BLaER1 treated with 17β-estradiol and CSF1 and Interleukin-3, amounts not matched to agents 10 nM and 100 nM (cell line): Measurements from ENCODE around the gene CDC42EP1.
A peak's percentile ranks its signal among the peaks of the same experiment; 100 is the strongest.
"Not testable (repeated sequence)": the region's sequence is repeated elsewhere in the genome, so short reads cannot be mapped to it uniquely, and the experiment has no call there.

Source experiments
- H3K27ac ChIP-seq, 11 experiments: shearing (Covaris generic); formaldehyde crosslinking; 2 replicates each; pipeline ENCODE4 v1.8.1; 2022
- H3K27me3 ChIP-seq, 11 experiments: shearing (Covaris generic); formaldehyde crosslinking; 2 replicates each; pipeline ENCODE4 v1.8.1; 2022
- H3K36me3 ChIP-seq, 11 experiments: shearing (Covaris generic); formaldehyde crosslinking; 2 replicates each; pipeline ENCODE4 v1.8.1; 2022
- H3K4me1 ChIP-seq, 10 experiments: shearing (Covaris generic); formaldehyde crosslinking; 2 replicates each; pipeline ENCODE4 v1.8.1; 2022
- H3K4me2 ChIP-seq, 11 experiments: shearing (Covaris generic); formaldehyde crosslinking; 2 replicates each; pipeline ENCODE4 v1.8.1; 2022
- H3K4me3 ChIP-seq, 10 experiments: shearing (Covaris generic); formaldehyde crosslinking; 2 replicates each; pipeline ENCODE4 v1.8.1; 2022
- H3K9ac ChIP-seq, 11 experiments: shearing (Covaris generic); formaldehyde crosslinking; 2 replicates each; pipeline ENCODE4 v1.8.1; 2022
- H3K9me3 ChIP-seq, 11 experiments: shearing (Covaris generic); formaldehyde crosslinking; replicated peaks in 1 of 11; 2 replicates each; pipeline ENCODE4 v1.8.1; 2022
- H4K20me1 ChIP-seq, 11 experiments: shearing (Covaris generic); formaldehyde crosslinking; 2 replicates each; pipeline ENCODE4 v1.8.1; 2022
- Cebpa-rat ChIP-seq, 11 experiments: shearing (Covaris generic); IDR thresholded peaks; 2 replicates each; pipeline ENCODE4 v1.8.1; 2022

The CDC42EP1 gene

GRCh38 chr22:37601540-37602442 lies 41.5 kb downstream of the CDC42EP1 start:
- H3K4me3 ChIP-seq, result no peak overlapping the region
- H3K4me2 ChIP-seq, result peak overlapping the region in 2 of 11 experiments; percentile 2 to 29; a peak in 1 of 22 replicates
- peaks cover 20 to 38% (median 26%) of the 10 kb centered on the region in 10 experiments for H3K4me1 ChIP-seq

DNA sequence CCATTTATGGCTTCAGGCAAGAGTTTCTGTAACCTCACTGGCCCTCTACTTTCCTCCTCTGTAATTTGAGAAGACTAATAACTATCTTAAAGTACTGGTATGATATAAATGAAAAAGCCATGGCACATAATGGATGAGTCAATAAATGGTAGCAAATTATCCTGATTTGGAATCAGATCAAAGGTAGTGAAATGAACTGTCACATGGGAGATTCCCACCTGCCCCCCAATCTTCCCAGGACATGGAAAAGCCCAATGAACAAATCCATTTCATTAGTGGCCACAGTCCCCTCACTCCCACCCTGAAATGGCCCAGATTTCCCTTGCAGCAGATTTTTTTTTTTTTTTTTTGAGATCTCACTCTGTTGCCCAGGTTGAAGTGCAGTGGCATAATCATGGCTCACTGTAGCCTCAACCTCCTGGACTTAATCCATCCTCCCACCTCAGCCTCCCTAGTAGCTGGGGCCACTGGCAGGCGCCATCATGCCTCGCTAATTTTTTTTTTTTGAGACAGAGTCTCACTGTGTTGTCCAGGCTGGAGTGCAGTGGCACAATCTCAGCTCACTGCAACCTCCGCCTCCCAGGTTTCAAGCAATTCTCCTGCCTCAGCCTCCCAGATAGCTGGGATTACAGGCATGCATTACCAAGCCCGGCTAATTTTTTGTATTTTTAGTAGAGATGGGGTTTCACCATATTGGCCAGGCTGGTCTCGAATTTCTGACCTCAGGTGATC lies 42.4 kb downstream of the CDC42EP1 start:
- H3K4me3 ChIP-seq, H3K27me3 ChIP-seq, H3K27ac ChIP-seq, H3K36me3 ChIP-seq, H3K9ac ChIP-seq, H3K4me2 ChIP-seq, H4K20me1 ChIP-seq, H3K9me3 ChIP-seq: not testable (repeated sequence)
- H3K4me1 ChIP-seq, result peaks cover 28 to 47% (median 35%) of the 10 kb centered on the region in 10 experiments

More at GRCh38 chr22:37601540-37602442, 41.5 kb downstream of the CDC42EP1 start:
- Histone ChIP-seq H3K36me3 (no peaks in the 10 kb centered on the region), H3K27me3 (no peaks in the 10 kb centered on the region), H3K9ac (no peak overlapping the region), H3K27ac (no peak overlapping the region), H3K9me3 (no peaks in the 10 kb centered on the region), H4K20me1 (no peaks in the 10 kb centered on the region)
- no peak for TF ChIP-seq Cebpa-rat (IDR thresholded peaks at IDR 0.05)

DNA sequence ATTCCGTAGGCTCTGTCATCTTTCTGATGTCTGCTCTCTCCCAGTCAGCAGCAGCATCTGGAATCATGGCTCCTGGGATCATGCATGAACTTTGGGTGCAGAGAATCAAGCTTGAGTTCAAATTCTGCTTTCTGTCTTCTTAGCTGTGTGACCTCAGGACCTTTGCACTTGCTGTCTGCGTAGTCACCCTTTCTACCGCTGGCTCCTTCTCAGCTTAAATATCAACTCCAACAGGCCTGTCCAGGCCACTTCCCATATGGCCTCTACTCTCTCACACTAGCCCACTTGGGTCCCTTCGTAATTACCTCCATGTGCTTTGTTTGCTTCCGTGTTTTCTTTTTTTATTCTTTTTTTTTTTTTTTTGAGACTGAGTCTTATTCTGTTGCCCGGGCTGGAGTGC lies 43.8 kb downstream of the CDC42EP1 start:
- Histone ChIP-seq H3K27me3 (no peaks in the 10 kb centered on the region), H3K4me1 (peaks cover 28 to 48% (median 38%) of the 10 kb centered on the region in 10 experiments), H4K20me1 (no peaks in the 10 kb centered on the region), H3K4me2 (peak overlapping the region in 5 of 11 experiments; percentile 74 to 85 (median 79); a peak in 6 of 22 replicates), H3K9me3 (no peaks in the 10 kb centered on the region), H3K36me3 (no peaks in the 10 kb centered on the region), H3K4me3 (no peak overlapping the region), H3K9ac (no peak overlapping the region), H3K27ac (no peak overlapping the region)
- no peak for TF ChIP-seq Cebpa-rat (IDR thresholded peaks at IDR 0.05)

DNA sequence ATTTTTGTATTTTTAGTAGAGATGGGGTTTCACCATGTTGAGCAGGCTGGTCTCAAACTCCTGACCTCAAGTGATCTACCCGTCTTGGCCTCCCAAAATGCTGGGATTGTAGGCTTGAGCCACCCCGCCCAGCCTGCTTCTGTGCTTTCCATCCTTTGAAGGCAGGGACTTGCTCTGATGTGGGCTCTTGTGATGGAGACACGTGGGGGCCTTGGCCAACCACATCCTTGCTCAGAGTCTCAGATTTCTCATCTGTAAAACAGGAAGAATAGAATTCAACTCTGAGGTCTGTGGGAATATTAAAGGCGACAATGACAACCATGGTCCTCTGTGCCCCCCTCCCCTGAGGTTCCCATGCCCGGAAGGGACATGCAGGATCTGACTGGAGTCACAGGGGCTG lies 44.6 kb downstream of the CDC42EP1 start:
- Histone ChIP-seq H3K36me3 (no peaks in the 10 kb centered on the region), H3K27ac (peak overlapping the region in 4 of 11 experiments; percentile 3 to 31 (median 20); a peak in 4 of 22 replicates), H3K9ac (peak overlapping the region in 1 of 11 experiments; percentile 7; a peak in 1 of 22 replicates), H3K4me3 (no peak overlapping the region), H3K9me3 (no peaks in the 10 kb centered on the region), H3K4me2 (peak overlapping the region; percentile 32 to 85 (median 77)), H3K4me1 (peaks cover 24 to 49% (median 40%) of the 10 kb centered on the region in 10 experiments), H3K27me3 (no peaks in the 10 kb centered on the region), H4K20me1 (no peaks in the 10 kb centered on the region; a peak in 1 of 22 replicates)
- TF ChIP-seq Cebpa-rat (IDR thresholded peaks at IDR 0.05), result no peak

DNA sequence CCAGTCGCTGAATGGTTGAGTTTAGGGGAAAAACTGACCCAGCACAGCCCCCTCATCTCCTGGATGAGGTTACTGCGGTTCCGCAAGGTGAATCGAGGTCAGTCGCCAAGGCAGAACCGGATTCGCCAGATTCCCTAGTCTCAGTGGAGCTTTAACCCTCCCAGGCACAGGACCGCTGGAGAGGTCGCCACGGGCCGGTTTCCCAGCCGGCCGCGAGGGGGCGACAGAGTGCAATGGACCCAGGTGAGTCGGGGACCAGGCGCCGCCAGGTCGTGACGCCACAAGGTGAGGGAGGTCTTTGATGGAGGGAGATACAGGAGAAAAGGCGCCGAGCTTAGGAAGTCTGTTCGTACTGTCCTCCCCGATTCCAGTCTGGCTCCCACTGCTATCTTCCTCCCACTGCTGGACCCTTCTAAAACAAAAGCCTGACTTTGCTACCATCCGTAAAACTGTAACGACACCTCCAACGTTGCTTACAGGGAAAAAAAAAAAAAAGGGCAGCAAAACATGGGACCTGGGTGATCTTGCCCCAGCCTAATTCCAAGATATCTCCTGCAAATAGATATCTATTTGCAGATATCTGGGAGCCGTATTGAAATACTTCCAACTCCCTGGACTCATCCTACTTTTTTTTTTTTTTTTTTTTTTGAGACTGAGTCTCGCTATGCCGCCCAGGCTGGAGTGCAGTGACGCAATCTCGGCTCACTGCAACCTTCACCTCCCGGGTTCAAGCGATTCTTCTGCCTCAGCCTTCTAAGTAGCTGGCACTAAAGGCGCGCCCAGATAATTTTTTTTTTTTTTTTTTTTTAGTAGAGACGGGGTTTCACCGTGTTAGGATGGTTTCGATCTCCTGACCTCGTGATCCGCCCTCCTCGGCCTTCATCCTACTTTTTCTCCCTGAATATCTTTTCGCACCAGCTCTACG lies 47.0 kb downstream of the CDC42EP1 start:
- Histone ChIP-seq H3K9ac (peak overlapping the region in 5 of 11 experiments; percentile 6 to 96 (median 32); a peak in 7 of 22 replicates), H3K4me2 (peak overlapping the region; percentile 54 to 89 (median 79)), H3K4me3 (peak overlapping the region; percentile 6 to 49 (median 34); a peak in 16 of 20 replicates), H3K27me3 (no peaks in the 10 kb centered on the region), H4K20me1 (peaks cover 0 to 15% (median 6%) of the 10 kb centered on the region in 11 experiments; a peak in 8 of 22 replicates), H3K4me1 (peaks cover 46 to 63% (median 56%) of the 10 kb centered on the region in 10 experiments), H3K27ac (peak overlapping the region in 6 of 11 experiments; percentile 23 to 94 (median 90); a peak in 7 of 22 replicates), H3K9me3 (no peaks in the 10 kb centered on the region), H3K36me3 (peaks cover 0 to 15% (median 4%) of the 10 kb centered on the region in 11 experiments; a peak in 6 of 22 replicates)
- TF ChIP-seq Cebpa-rat (IDR thresholded peaks at IDR 0.05), result peak in 1 of 11 experiments; percentile 60; a peak in 1 of 22 replicates

GRCh38 chr22:37607935-37608476 lies 47.7 kb downstream of the CDC42EP1 start:
- H3K4me3 ChIP-seq, result peak overlapping the region; percentile 76 to 99 (median 88)
- peak overlapping the region; percentile 72 to 97 (median 92) for H3K9ac ChIP-seq
- peaks cover 51 to 65% (median 57%) of the 10 kb centered on the region in 10 experiments for H3K4me1 ChIP-seq
- no peaks in the 10 kb centered on the region for H3K27me3 ChIP-seq
- H3K9me3 ChIP-seq, result no peaks in the 10 kb centered on the region
- TF ChIP-seq Cebpa-rat (IDR thresholded peaks at IDR 0.05), result no peak
- peaks cover 0 to 18% (median 8%) of the 10 kb centered on the region in 11 experiments; a peak in 14 of 22 replicates for H3K36me3 ChIP-seq
- H3K4me2 ChIP-seq, result peak overlapping the region; percentile 57 to 97 (median 82)
- H4K20me1 ChIP-seq, result peaks cover 0 to 20% (median 8%) of the 10 kb centered on the region in 11 experiments; a peak in 8 of 22 replicates
- H3K27ac ChIP-seq, result peak overlapping the region; percentile 82 to 94 (median 90)

- peaks cover 0 to 23% (median 8%) of the 10 kb centered on the region in 11 experiments; a peak in 9 of 22 replicates for H4K20me1 ChIP-seq
- peaks cover 0 to 24% (median 14%) of the 10 kb centered on the region in 11 experiments; a peak in 16 of 22 replicates for H3K36me3 ChIP-seq
- peak within 1 kb of the TSS; percentile 82 to 94 (median 90) for H3K27ac ChIP-seq
- H3K4me3 ChIP-seq, result peak within 1 kb of the TSS; percentile 76 to 99 (median 88)
- H3K4me2 ChIP-seq, result peak within 1 kb of the TSS; percentile 89 to 99 (median 97)
- no peaks in the 10 kb centered on the region for H3K27me3 ChIP-seq
- H3K9me3 ChIP-seq, result no peaks in the 10 kb centered on the region
- H3K4me1 ChIP-seq, result peaks cover 56 to 69% (median 61%) of the 10 kb centered on the region in 10 experiments
- TF ChIP-seq Cebpa-rat (IDR thresholded peaks at IDR 0.05), result no peak
- peak within 1 kb of the TSS; percentile 84 to 97 (median 93) for H3K9ac ChIP-seq
These were observed 48.4 kb downstream of the CDC42EP1 start, which contains the start of gene GGA1 for GRCh38 chr22:37608477-37609239. GGA1 (plus strand) TSS chr22:37608834; CDS start chr22:37608861, 27 bp downstream.
